Neural progenitor cell (in vitro differentiated cells): ENCODE measurements around the gene MCUB.

Experiments
- CTCF ChIP-seq: fragments of 200-600 bp; sonication (generic); IDR thresholded peaks from 2 replicates; pipeline ENCODE4 v1.5.1; 2017; ENCODE audit warnings: antibody characterized with exemption, mild to moderate bottlenecking
- EZH2 ChIP-seq: fragments of 200-600 bp; sonication (generic); IDR thresholded peaks from 2 replicates; pipeline ENCODE4 v1.6.1; 2017; ENCODE audit warnings: antibody characterized with exemption, mild to moderate bottlenecking, moderate library complexity
- EZH2phosphoT487 ChIP-seq: fragments of 200-600 bp; sonication (generic); IDR thresholded peaks from 2 replicates; pipeline ENCODE4 v1.6.1; 2017; ENCODE audit warnings: antibody characterized with exemption

GRCh38 chr4:109548655-109549054 lies 11.4 kb upstream of the MCUB start:
- TF ChIP-seq EZH2 (no peak), CTCF (no peak), EZH2phosphoT487 (no peak)
